Measurements from ENCODE around the gene TTN. TPM values are rescaled to one million over a fixed set of nuclear protein-coding genes. Genes with fewer than 3 reads are reported as not detected.

The TTN gene
- total and polyA plus RNA-seq, 7 experiments from 2014 or later, result 3.1 to 45.5 (median 36.9) TPM

GRCh38 chr2:178517496-178517895, 289.7 kb downstream of the TTN start:
- POLR2A ChIA-PET, result interaction anchor here (1.1 kb wide), 1 partner anchor 11 kb away, joined by 3 read pairs; no protein-coding TSS in a partner anchor

GRCh38 chr2:178514664-178515063, 292.6 kb downstream of the TTN start:
- Mint-ChIP-seq H3K9me3 (no peaks in the 10 kb centered on the region), H3K4me1 (peaks cover 0 to 22% (median 6%) of the 10 kb centered on the region in 7 donors), H3K36me3 (peaks cover 6 to 45% (median 14%) of the 10 kb centered on the region in 5 donors), H3K27ac (peak overlapping the region in 2 of 9 donors; percentile 50 to 64), H3K4me3 (no peak overlapping the region), H3K27me3 (no peaks in the 10 kb centered on the region)
- no peaks in the 10 kb centered on the region for H3K27me3 ChIP-seq (ENCODE audit: control insufficient read depth in 2 of 2, insufficient read depth in 2 of 2, low read length in 2 of 2)
- H3K27ac ChIP-seq (ENCODE audit: low read depth, low read length), result no peak overlapping the region
- POLR2A ChIA-PET, result no interaction called here
- H3K4me1 ChIP-seq (ENCODE audit: control insufficient read depth in 2 of 2, insufficient read depth in 2 of 2, low read length in 2 of 2), result no peaks in the 10 kb centered on the region
- H3K36me3 ChIP-seq (ENCODE audit: control insufficient read depth in 2 of 3, insufficient read depth in 3 of 3, low read length in 3 of 3), result peaks cover 0 to 20% (median 0%) of the 10 kb centered on the region in 3 experiments
- H3K9me3 ChIP-seq (ENCODE audit: control insufficient read depth in 2 of 3, low read length in 3 of 3), result no peaks in the 10 kb centered on the region
- ATAC-seq (no peak), DNase-seq (peak in 1 of 9 donors; percentile 40)
- CTCF ChIA-PET, result no interaction called here
- H3K4me3 ChIP-seq (ENCODE audit: low read length), result no peak overlapping the region
- intact Hi-C loops (cut with micrococcal nuclease), result no loop called here

More at GRCh38 chr2:178517496-178517895, 289.7 kb downstream of the TTN start:
- no peak overlapping the region for H3K4me3 Mint-ChIP-seq
- no peaks in the 10 kb centered on the region for H3K27me3 Mint-ChIP-seq
- Histone ChIP-seq H3K36me3 (ENCODE audit: control insufficient read depth in 2 of 3, insufficient read depth in 3 of 3, low read length in 3 of 3) (peaks cover 0 to 14% (median 0%) of the 10 kb centered on the region in 3 experiments), H3K9me3 (ENCODE audit: control insufficient read depth in 2 of 3, low read length in 3 of 3) (no peaks in the 10 kb centered on the region), H3K4me1 (ENCODE audit: control insufficient read depth in 2 of 2, insufficient read depth in 2 of 2, low read length in 2 of 2) (no peaks in the 10 kb centered on the region), H3K27ac (ENCODE audit: low read depth, low read length) (no peak overlapping the region), H3K27me3 (ENCODE audit: control insufficient read depth in 2 of 2, insufficient read depth in 2 of 2, low read length in 2 of 2) (no peaks in the 10 kb centered on the region), H3K4me3 (ENCODE audit: low read length) (no peak overlapping the region)
- ATAC-seq (no peak), DNase-seq (no peak)
- peaks cover 0 to 34% (median 6%) of the 10 kb centered on the region in 7 donors for H3K4me1 Mint-ChIP-seq
- CTCF ChIA-PET, result no interaction called here
- intact Hi-C loops (cut with micrococcal nuclease), result no loop called here
- H3K9me3 Mint-ChIP-seq, result peaks cover 0 to 5% (median 0%) of the 10 kb centered on the region in 11 donors
- H3K27ac Mint-ChIP-seq, result peak overlapping the region in 1 of 9 donors; percentile 21
- H3K36me3 Mint-ChIP-seq, result peaks cover 3 to 40% (median 13%) of the 10 kb centered on the region in 5 donors

- DNase-seq, result no peak
- Histone ChIP-seq H3K36me3 (ENCODE audit: control insufficient read depth in 2 of 3, insufficient read depth in 3 of 3, low read length in 3 of 3) (peaks cover 0 to 20% (median 0%) of the 10 kb centered on the region in 3 experiments), H3K27ac (ENCODE audit: low read depth, low read length) (no peak overlapping the region), H3K4me1 (ENCODE audit: control insufficient read depth in 2 of 2, insufficient read depth in 2 of 2, low read length in 2 of 2) (no peaks in the 10 kb centered on the region), H3K9me3 (ENCODE audit: control insufficient read depth in 2 of 3, low read length in 3 of 3) (no peaks in the 10 kb centered on the region), H3K4me3 (ENCODE audit: low read length) (no peak overlapping the region), H3K27me3 (ENCODE audit: control insufficient read depth in 2 of 2, insufficient read depth in 2 of 2, low read length in 2 of 2) (no peaks in the 10 kb centered on the region)
- intact Hi-C loops (cut with micrococcal nuclease), result no loop called here
- no peaks in the 10 kb centered on the region for H3K9me3 Mint-ChIP-seq
- H3K4me1 Mint-ChIP-seq, result peaks cover 0 to 24% (median 6%) of the 10 kb centered on the region in 7 donors
- ChIA-PET POLR2A (interaction anchor here (0.6 to 0.7 kb wide), 2 partner anchors 9 to 33 kb away, joined by 3 to 4 read pairs; no protein-coding TSS in a partner anchor), CTCF (no interaction called here)
- no peaks in the 10 kb centered on the region for H3K27me3 Mint-ChIP-seq
- no peak for ATAC-seq
- H3K4me3 Mint-ChIP-seq, result no peak overlapping the region
- H3K36me3 Mint-ChIP-seq, result peaks cover 6 to 48% (median 15%) of the 10 kb centered on the region in 5 donors
- H3K27ac Mint-ChIP-seq, result no peak overlapping the region
Observed at GRCh38 chr2:178513876-178514275, 293.3 kb downstream of the TTN start.

- H3K36me3 Mint-ChIP-seq, result peaks cover 6 to 40% (median 17%) of the 10 kb centered on the region in 5 donors
Observed at GRCh38 chr2:178512484-178512883, 294.7 kb downstream of the TTN start.

GRCh38 chr2:178510384-178510783, 296.8 kb downstream of the TTN start:
- Histone ChIP-seq H3K9me3 (ENCODE audit: control insufficient read depth in 2 of 3, low read length in 3 of 3) (no peaks in the 10 kb centered on the region), H3K36me3 (ENCODE audit: control insufficient read depth in 2 of 3, insufficient read depth in 3 of 3, low read length in 3 of 3) (peaks cover 0 to 13% (median 0%) of the 10 kb centered on the region in 3 experiments), H3K27me3 (ENCODE audit: control insufficient read depth in 2 of 2, insufficient read depth in 2 of 2, low read length in 2 of 2) (no peaks in the 10 kb centered on the region), H3K4me1 (ENCODE audit: control insufficient read depth in 2 of 2, insufficient read depth in 2 of 2, low read length in 2 of 2) (no peaks in the 10 kb centered on the region), H3K27ac (ENCODE audit: low read depth, low read length) (no peak overlapping the region), H3K4me3 (ENCODE audit: low read length) (no peak overlapping the region)
- no peak overlapping the region for H3K4me3 Mint-ChIP-seq
- ChIA-PET POLR2A (no interaction called here), CTCF (no interaction called here)
- no peak overlapping the region for H3K27ac Mint-ChIP-seq
- ATAC-seq (no peak), DNase-seq (no peak)
- H3K4me1 Mint-ChIP-seq, result peaks cover 0 to 40% (median 7%) of the 10 kb centered on the region in 7 donors
- peaks cover 6 to 38% (median 20%) of the 10 kb centered on the region in 5 donors for H3K36me3 Mint-ChIP-seq
- no peaks in the 10 kb centered on the region for H3K27me3 Mint-ChIP-seq
- no peaks in the 10 kb centered on the region for H3K9me3 Mint-ChIP-seq
- intact Hi-C loops (cut with micrococcal nuclease), result no loop called here

More at GRCh38 chr2:178512484-178512883, 294.7 kb downstream of the TTN start:
- Histone ChIP-seq H3K4me1 (ENCODE audit: control insufficient read depth in 2 of 2, insufficient read depth in 2 of 2, low read length in 2 of 2) (no peaks in the 10 kb centered on the region), H3K36me3 (ENCODE audit: control insufficient read depth in 2 of 3, insufficient read depth in 3 of 3, low read length in 3 of 3) (peaks cover 0 to 13% (median 0%) of the 10 kb centered on the region in 3 experiments), H3K9me3 (ENCODE audit: control insufficient read depth in 2 of 3, low read length in 3 of 3) (no peaks in the 10 kb centered on the region), H3K27ac (ENCODE audit: low read depth, low read length) (no peak overlapping the region), H3K27me3 (ENCODE audit: control insufficient read depth in 2 of 2, insufficient read depth in 2 of 2, low read length in 2 of 2) (no peaks in the 10 kb centered on the region), H3K4me3 (ENCODE audit: low read length) (no peak overlapping the region)
- Mint-ChIP-seq H3K27me3 (no peaks in the 10 kb centered on the region), H3K9me3 (no peaks in the 10 kb centered on the region), H3K4me3 (no peak overlapping the region), H3K27ac (no peak overlapping the region), H3K4me1 (peaks cover 0 to 34% (median 7%) of the 10 kb centered on the region in 7 donors)
- no peak for ATAC-seq
- POLR2A ChIA-PET, result no interaction called here
- intact Hi-C loops (cut with micrococcal nuclease), result no loop called here
- CTCF ChIA-PET, result no interaction called here
- DNase-seq, result no peak

- Mint-ChIP-seq H3K9me3 (no peaks in the 10 kb centered on the region), H3K4me3 (no peak overlapping the region), H3K36me3 (peaks cover 3 to 31% (median 18%) of the 10 kb centered on the region in 5 donors), H3K27ac (peak overlapping the region in 1 of 9 donors; percentile 54), H3K4me1 (peaks cover 0 to 25% (median 0%) of the 10 kb centered on the region in 7 donors), H3K27me3 (no peaks in the 10 kb centered on the region)
- CTCF ChIA-PET, result no interaction called here
- POLR2A ChIA-PET, result no interaction called here
- no peaks in the 10 kb centered on the region for H3K4me1 ChIP-seq (ENCODE audit: control insufficient read depth in 2 of 2, insufficient read depth in 2 of 2, low read length in 2 of 2)
- no peaks in the 10 kb centered on the region for H3K27me3 ChIP-seq (ENCODE audit: control insufficient read depth in 2 of 2, insufficient read depth in 2 of 2, low read length in 2 of 2)
- no peak overlapping the region for H3K4me3 ChIP-seq (ENCODE audit: low read length)
- DNase-seq (no peak), ATAC-seq (no peak)
- peaks cover 0 to 14% (median 0%) of the 10 kb centered on the region in 3 experiments for H3K36me3 ChIP-seq (ENCODE audit: control insufficient read depth in 2 of 3, insufficient read depth in 3 of 3, low read length in 3 of 3)
- H3K27ac ChIP-seq (ENCODE audit: low read depth, low read length), result no peak overlapping the region
- intact Hi-C loops (cut with micrococcal nuclease), result no loop called here
- H3K9me3 ChIP-seq (ENCODE audit: control insufficient read depth in 2 of 3, low read length in 3 of 3), result no peaks in the 10 kb centered on the region
Observed at GRCh38 chr2:178508646-178509045, 298.6 kb downstream of the TTN start.

GRCh38 chr2:178506949-178507348, 300.3 kb downstream of the TTN start:
- no peak for DNase-seq
- H3K4me1 ChIP-seq (ENCODE audit: control insufficient read depth in 2 of 2, insufficient read depth in 2 of 2, low read length in 2 of 2), result no peaks in the 10 kb centered on the region
- H3K36me3 ChIP-seq (ENCODE audit: control insufficient read depth in 2 of 3, insufficient read depth in 3 of 3, low read length in 3 of 3), result peaks cover 5 to 19% (median 8%) of the 10 kb centered on the region in 3 experiments
- H3K27ac Mint-ChIP-seq, result peak overlapping the region in 1 of 9 donors; percentile 6
- H3K9me3 Mint-ChIP-seq, result no peaks in the 10 kb centered on the region
- intact Hi-C loops (cut with micrococcal nuclease), result loop anchor here in 1 of 2 donors (2.0 kb wide), 1 partner anchor 26 kb away; the partner anchor contains the start of gene PLEKHA3
- no peak overlapping the region for H3K4me3 Mint-ChIP-seq
- ChIA-PET POLR2A (no interaction called here), CTCF (no interaction called here)
- H3K27me3 Mint-ChIP-seq, result no peaks in the 10 kb centered on the region
- ATAC-seq, result no peak
- H3K4me3 ChIP-seq (ENCODE audit: low read length), result no peak overlapping the region
- no peaks in the 10 kb centered on the region for H3K9me3 ChIP-seq (ENCODE audit: control insufficient read depth in 2 of 3, low read length in 3 of 3)
- no peaks in the 10 kb centered on the region for H3K27me3 ChIP-seq (ENCODE audit: control insufficient read depth in 2 of 2, insufficient read depth in 2 of 2, low read length in 2 of 2)
- H3K4me1 Mint-ChIP-seq, result peaks cover 0 to 22% (median 0%) of the 10 kb centered on the region in 7 donors
- peaks cover 7 to 27% (median 13%) of the 10 kb centered on the region in 5 donors for H3K36me3 Mint-ChIP-seq
- H3K27ac ChIP-seq (ENCODE audit: low read depth, low read length), result no peak overlapping the region

Measured in naive thymus-derived CD4-positive, alpha-beta T cell (primary cell).